ENCODE results near the gene TMEM131. TPM values are rescaled to one million over a fixed set of nuclear protein-coding genes. Genes with fewer than 3 reads are reported as not detected.
A peak's percentile ranks its signal among the peaks of the same experiment; 100 is the strongest.
"Not testable (repeated sequence)": the region's sequence is repeated elsewhere in the genome, so short reads cannot be mapped to it uniquely, and the experiment has no call there.

TMEM131 gene
- total RNA-seq, 2 donors from 2014 or later = 20.0 to 21.4 TPM

DNA sequence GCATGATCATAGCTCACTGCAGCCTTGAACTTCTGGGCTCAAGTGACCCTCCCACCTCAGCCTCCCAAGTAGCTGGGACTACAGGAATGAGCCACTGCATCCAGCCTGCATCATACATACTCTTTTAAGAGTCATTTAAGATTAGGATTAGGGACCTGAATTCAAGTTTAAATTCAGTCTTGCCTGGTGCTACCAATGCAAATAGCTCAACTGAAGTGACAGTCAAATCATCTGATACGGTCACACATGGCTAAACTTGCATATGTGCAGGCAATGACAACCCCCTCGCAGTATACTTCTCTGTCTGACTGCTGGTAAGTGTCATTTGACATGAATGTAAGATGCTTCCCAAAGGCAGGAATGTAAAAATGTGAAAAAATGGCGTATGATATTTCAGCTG, 31.8 kb upstream of the TMEM131 start:
- no peak for TF ChIP-seq POLR2A (IDR thresholded peaks at IDR 0.05)
- TF ChIP-seq, protein P1, sequence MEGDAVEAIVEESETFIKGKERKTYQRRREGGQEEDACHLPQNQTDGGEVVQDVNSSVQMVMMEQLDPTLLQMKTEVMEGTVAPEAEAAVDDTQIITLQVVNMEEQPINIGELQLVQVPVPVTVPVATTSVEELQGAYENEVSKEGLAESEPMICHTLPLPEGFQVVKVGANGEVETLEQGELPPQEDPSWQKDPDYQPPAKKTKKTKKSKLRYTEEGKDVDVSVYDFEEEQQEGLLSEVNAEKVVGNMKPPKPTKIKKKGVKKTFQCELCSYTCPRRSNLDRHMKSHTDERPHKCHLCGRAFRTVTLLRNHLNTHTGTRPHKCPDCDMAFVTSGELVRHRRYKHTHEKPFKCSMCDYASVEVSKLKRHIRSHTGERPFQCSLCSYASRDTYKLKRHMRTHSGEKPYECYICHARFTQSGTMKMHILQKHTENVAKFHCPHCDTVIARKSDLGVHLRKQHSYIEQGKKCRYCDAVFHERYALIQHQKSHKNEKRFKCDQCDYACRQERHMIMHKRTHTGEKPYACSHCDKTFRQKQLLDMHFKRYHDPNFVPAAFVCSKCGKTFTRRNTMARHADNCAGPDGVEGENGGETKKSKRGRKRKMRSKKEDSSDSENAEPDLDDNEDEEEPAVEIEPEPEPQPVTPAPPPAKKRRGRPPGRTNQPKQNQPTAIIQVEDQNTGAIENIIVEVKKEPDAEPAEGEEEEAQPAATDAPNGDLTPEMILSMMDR (IDR thresholded peaks at IDR 0.05) = no peak
- no peaks in the 10 kb centered on the region for H3K9me3 ChIP-seq
- H3K27me3 ChIP-seq = no peaks in the 10 kb centered on the region
- intact Hi-C loops (cut with DNase I) = no loop called here
- 80 to 88% methylated on average over 3 of the region's 3 CpGs for WGBS, 2 donors
- no peak for DNase-seq
- ATAC-seq = no peak
- no peaks in the 10 kb centered on the region for H3K36me3 ChIP-seq (replicated peaks in 1 of 2; ENCODE audit: insufficient read depth in 1 of 2, low read depth in 2 of 2)
- H3K27ac ChIP-seq = no peak overlapping the region
- H3K4me1 ChIP-seq = no peaks in the 10 kb centered on the region
- H3K4me3 ChIP-seq = no peak overlapping the region

DNA sequence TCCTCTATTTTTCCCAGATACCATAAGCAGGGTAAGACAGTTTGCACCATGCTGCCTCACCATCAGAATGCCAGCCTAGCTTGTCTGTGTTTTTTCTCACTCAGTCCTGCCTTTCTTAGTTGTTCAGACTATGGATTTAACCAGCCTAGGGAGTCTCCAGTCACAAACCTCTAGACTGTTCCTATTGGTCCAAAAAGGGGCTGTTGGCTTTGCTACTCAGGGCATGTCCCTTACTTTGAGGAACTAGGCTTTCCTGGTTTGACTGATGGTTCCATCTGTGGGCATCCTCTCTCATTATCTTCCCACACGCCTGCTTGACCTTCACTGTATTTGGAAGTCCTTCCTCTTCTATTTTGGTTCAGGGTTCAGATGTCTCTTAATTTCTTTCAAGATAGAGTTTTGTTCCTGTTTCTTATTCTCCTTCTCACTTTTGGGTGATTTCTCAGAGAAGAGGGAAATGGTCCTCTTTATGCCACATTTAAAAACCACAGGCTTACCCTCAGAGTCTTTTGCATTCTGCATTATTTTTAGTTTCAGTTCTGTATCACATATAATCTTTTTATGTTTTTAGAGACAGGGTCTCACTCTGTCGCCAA, 31.3 kb upstream of the TMEM131 start:
- Histone ChIP-seq H3K27ac (no peak overlapping the region), H3K9me3 (no peaks in the 10 kb centered on the region), H3K4me3 (no peak overlapping the region), H3K4me1 (no peaks in the 10 kb centered on the region), H3K36me3 (replicated peaks in 1 of 2; ENCODE audit: insufficient read depth in 1 of 2, low read depth in 2 of 2) (no peaks in the 10 kb centered on the region), H3K27me3 (no peaks in the 10 kb centered on the region)
- 53 to 67% methylated on average over 2 of the region's 2 CpGs for WGBS, 2 donors
- DNase-seq (peak in 1 of 4 donors; percentile 35), ATAC-seq (no peak)
- TF ChIP-seq, protein P1 (IDR thresholded peaks at IDR 0.05) = no peak
- no peak for TF ChIP-seq POLR2A (IDR thresholded peaks at IDR 0.05)
- intact Hi-C loops (cut with DNase I) = no loop called here

DNA sequence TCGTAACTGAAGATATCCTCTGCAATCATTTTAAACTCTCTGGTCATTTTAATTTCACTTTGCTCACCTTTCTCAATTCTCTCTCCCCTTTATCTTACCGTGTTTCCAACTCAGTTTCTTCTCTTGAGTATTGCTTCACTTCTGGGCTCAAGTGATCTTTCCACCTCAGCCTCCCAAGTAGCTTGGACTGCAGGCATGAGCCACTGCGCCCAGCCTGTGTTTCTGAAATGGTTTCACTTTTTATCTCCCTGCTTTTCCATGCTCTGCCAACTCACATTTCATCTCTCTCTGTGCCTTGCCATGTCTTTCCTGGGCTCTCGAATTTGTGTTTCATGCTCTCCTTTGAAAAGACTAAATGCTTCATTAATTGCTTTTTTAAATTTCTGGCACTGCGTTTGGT, 30.5 kb upstream of the TMEM131 start:
- DNase-seq = no peak
- no peaks in the 10 kb centered on the region for H3K4me1 ChIP-seq
- no peaks in the 10 kb centered on the region for H3K27me3 ChIP-seq
- TF ChIP-seq, protein P1 (IDR thresholded peaks at IDR 0.05) = no peak
- no peak for TF ChIP-seq POLR2A (IDR thresholded peaks at IDR 0.05)
- no peak overlapping the region for H3K27ac ChIP-seq
- H3K4me3 ChIP-seq = no peak overlapping the region
- no peaks in the 10 kb centered on the region for H3K36me3 ChIP-seq (replicated peaks in 1 of 2; ENCODE audit: insufficient read depth in 1 of 2, low read depth in 2 of 2)
- 56 to 62% methylated on average over 5 of the region's 5 CpGs for WGBS, 2 donors
- no peaks in the 10 kb centered on the region for H3K9me3 ChIP-seq
- intact Hi-C loops (cut with DNase I) = no loop called here
- ATAC-seq = no peak

DNA sequence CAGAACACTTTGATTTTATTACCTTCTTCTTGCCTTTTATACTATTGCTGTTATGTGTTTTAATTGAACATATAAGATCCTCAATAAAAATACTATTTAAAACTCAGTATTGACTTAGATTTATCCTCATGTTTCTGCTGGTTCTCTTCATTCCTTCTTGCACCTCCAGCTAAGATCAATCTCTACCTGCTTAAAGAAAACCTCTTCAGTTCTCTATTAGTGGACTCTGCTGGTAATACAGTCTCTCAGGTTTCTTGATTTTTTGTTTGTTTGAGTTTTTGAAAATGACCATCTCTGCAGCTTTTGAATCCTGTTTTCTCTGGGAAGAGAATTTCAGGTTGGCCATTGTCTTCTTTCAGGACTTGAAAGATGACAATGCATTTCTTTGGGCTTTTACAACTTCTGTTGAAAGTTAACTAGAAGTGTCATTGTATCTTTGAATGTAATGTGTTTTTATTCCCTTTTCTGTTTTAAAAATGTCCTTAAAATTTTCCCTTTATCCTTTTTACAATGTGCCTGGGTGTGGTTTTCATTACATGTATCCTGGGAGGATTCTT, 29.8 kb upstream of the TMEM131 start:
- intact Hi-C loops (cut with DNase I) = no loop called here
- Histone ChIP-seq H3K4me1 (no peaks in the 10 kb centered on the region), H3K4me3 (no peak overlapping the region), H3K27me3 (no peaks in the 10 kb centered on the region), H3K27ac (no peak overlapping the region), H3K36me3 (replicated peaks in 1 of 2; ENCODE audit: insufficient read depth in 1 of 2, low read depth in 2 of 2) (no peaks in the 10 kb centered on the region), H3K9me3 (peaks cover 0 to 3% (median 0%) of the 10 kb centered on the region in 3 donors)
- TF ChIP-seq POLR2A (IDR thresholded peaks at IDR 0.05) = no peak
- TF ChIP-seq, protein P1 (IDR thresholded peaks at IDR 0.05) = peak in 4 of 7 experiments; percentile 18 to 29 (median 26)
- DNase-seq (no peak), ATAC-seq (no peak)

DNA sequence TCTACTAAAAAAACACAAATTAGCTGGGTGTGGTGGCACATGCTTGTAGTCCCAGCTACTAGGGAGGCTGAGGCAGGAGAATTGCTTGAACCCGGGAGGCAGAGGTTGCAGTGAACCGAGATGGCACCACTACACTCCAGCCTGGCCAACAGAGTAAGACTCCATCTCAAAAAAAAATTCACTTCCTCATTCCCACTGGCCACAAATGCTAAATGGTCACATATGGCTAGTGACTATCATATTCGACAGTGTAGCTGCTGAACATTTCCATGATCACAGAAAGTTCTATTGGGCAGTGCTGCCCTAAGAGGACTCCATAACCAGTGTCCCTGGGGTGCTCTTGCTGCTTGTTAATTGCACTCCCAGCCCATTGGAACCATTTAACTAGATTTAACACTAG, 26.3 kb upstream of the TMEM131 start:
- H3K4me1 ChIP-seq; H3K27me3 ChIP-seq; H3K4me3 ChIP-seq; H3K9me3 ChIP-seq; DNase-seq; H3K27ac ChIP-seq; ATAC-seq; H3K36me3 ChIP-seq (replicated peaks in 1 of 2; ENCODE audit: insufficient read depth in 1 of 2, low read depth in 2 of 2); intact Hi-C loops (cut with DNase I): not testable (repeated sequence)
- 81 to 97% methylated on average over 3 of the region's 3 CpGs for WGBS, 2 donors
